Neural progenitor cell (in vitro differentiated cells): ENCODE measurements around the gene FAM20A. TPM values are rescaled to one million over a fixed set of nuclear protein-coding genes. Genes with fewer than 3 reads are reported as not detected.
A peak's percentile ranks its signal among the peaks of the same experiment; 100 is the strongest.

Experiments
- DNase-seq: peaks from one replicate; pipeline ENCODE4 v3.0.0-alpha.2; 2016; ENCODE audit warnings: low spot score
- H2AFZ ChIP-seq: fragments of 200-600 bp; sonication (generic); replicated peaks from 2 replicates; pipeline ENCODE4 v1.6.1; 2016; ENCODE audit warnings: antibody characterized with exemption
- H3F3A ChIP-seq: fragments of 200-600 bp; sonication (generic); 2 replicates; pipeline ENCODE4 v1.6.1; 2016; ENCODE audit warnings: antibody characterized with exemption, low read depth
- H3K27ac ChIP-seq: fragments of 200-600 bp; sonication (generic); 2 replicates; pipeline ENCODE4 v1.5.1; 2016; ENCODE audit warnings: mild to moderate bottlenecking
- H3K27me3 ChIP-seq: fragments of 200-600 bp; sonication (generic); 2 replicates; pipeline ENCODE4 v1.6.1; 2016; ENCODE audit warnings: mild to moderate bottlenecking, moderate library complexity
- H3K36me3 ChIP-seq: fragments of 200-600 bp; sonication (generic); 2 replicates; pipeline ENCODE4 v1.5.1; 2016
- H3K4me1 ChIP-seq: fragments of 200-600 bp; sonication (generic); 2 replicates; pipeline ENCODE4 v1.6.1; 2016; ENCODE audit warnings: mixed run types
- H3K4me2 ChIP-seq: fragments of 200-600 bp; sonication (generic); 2 replicates; pipeline ENCODE4 v1.6.1; 2016
- H3K4me3 ChIP-seq: fragments of 200-600 bp; sonication (generic); 2 replicates; pipeline ENCODE4 v1.5.1; 2016
- H3K79me2 ChIP-seq: fragments of 200-600 bp; sonication (generic); 2 replicates; pipeline ENCODE4 v1.6.1; 2016; ENCODE audit warnings: low read depth
- H3K9ac ChIP-seq: fragments of 200-600 bp; sonication (generic); 2 replicates; pipeline ENCODE4 v1.6.1; 2016
- H3K9me3 ChIP-seq: fragments of 200-600 bp; sonication (generic); 2 replicates; pipeline ENCODE4 v1.5.1; 2016; ENCODE audit warnings: low read depth
- H4K20me1 ChIP-seq: fragments of 200-600 bp; sonication (generic); 2 replicates; pipeline ENCODE4 v1.6.1; 2016; ENCODE audit warnings: low read depth
- H3K27ac Mint-ChIP-seq: 3 replicates; pipeline ENCODE4 v1.8.0; 2021; ENCODE audit warnings: mixed read lengths
- H3K27me3 Mint-ChIP-seq: 2 replicates; pipeline ENCODE4 v1.8.0; 2022; ENCODE audit warnings: low read depth, mild to moderate bottlenecking, inconsistent platforms, moderate library complexity, mixed read lengths; ENCODE audit not compliant: insufficient read depth
- H3K36me3 Mint-ChIP-seq: 3 replicates; pipeline ENCODE4 v1.8.0; 2021; ENCODE audit warnings: mixed read lengths
- H3K4me1 Mint-ChIP-seq: 3 replicates; pipeline ENCODE4 v1.8.0; 2021; ENCODE audit warnings: mixed read lengths
- H3K4me3 Mint-ChIP-seq: 3 replicates; pipeline ENCODE4 v1.8.0; 2021; ENCODE audit warnings: mild to moderate bottlenecking, moderate library complexity, mixed read lengths
- H3K9me3 Mint-ChIP-seq: 3 replicates; pipeline ENCODE4 v1.8.0; 2020; ENCODE audit warnings: mixed read lengths
- EZH2 ChIP-seq: fragments of 200-600 bp; sonication (generic); IDR thresholded peaks from 2 replicates; pipeline ENCODE4 v1.6.1; 2017; ENCODE audit warnings: antibody characterized with exemption, mild to moderate bottlenecking, moderate library complexity
- EZH2phosphoT487 ChIP-seq: fragments of 200-600 bp; sonication (generic); IDR thresholded peaks from 2 replicates; pipeline ENCODE4 v1.6.1; 2017; ENCODE audit warnings: antibody characterized with exemption
- total RNA-seq: library from RNA; depleted of rRNA; stranded (reverse); fragments of >200 nt; gene quantifications from 2 replicates; pipeline ENCODE4 v1.2.3, GENCODE V29; 2015; ENCODE audit warnings: low replicate concordance
- TF ChIP-seq, protein P1 (sequence below): fragments of 200-600 bp; sonication (generic); IDR thresholded peaks from 2 replicates; pipeline ENCODE4 v1.5.1; 2017; ENCODE audit warnings: antibody characterized with exemption, mild to moderate bottlenecking

Gene FAM20A
- 0.22 and 0.41 TPM in 2 replicates for total RNA-seq

DNA sequence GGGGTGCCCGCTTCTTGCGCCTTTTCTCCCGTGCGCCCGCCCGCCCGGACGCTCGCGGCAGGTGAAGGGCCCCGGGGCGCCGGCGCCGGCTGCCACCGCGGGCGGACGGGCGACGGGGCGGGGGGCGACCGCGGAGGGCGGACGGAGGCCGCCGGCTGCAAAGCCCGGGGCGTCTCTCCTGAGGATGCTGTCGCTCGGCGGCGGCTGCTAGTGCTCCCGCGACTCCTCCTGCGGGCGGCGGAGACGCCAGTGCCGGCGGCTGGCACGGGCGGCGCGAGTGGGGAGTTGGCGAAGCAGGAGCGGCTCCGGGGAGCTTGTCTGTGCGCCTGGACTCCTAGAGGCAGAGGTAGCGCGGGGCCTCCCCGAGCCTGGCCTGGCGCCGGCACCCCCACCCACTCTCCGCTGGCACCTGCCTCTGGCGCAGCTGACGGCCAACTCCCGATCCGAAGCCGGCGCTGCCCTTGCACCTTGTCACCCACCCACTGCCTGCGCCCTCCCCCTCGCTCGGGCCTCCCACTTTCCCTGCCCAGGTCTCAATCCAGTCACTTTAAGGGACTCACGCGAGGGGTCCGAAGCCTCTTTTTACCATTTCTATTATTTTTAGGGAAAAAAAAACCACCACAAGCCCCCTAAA, at the start of gene FAM20A:
Gene FAM20A (minus strand): TSS at position 437 of the 634 bp plus-strand sequence. CDS start 701 bp downstream, outside the sequence.
- H3K27ac Mint-ChIP-seq, result no peak within 1 kb of the TSS
- H3K9me3 Mint-ChIP-seq, result peaks cover under 1% of the 10 kb centered on the region
- Histone ChIP-seq H3K4me3 (peak within 1 kb of the TSS; percentile 62), H3F3A (no peaks in the 10 kb centered on the region), H3K9me3 (no peaks in the 10 kb centered on the region), H3K79me2 (no peaks in the 10 kb centered on the region), H2AFZ (peak within 1 kb of the TSS; percentile 98), H3K27me3 (peaks cover 58% of the 10 kb centered on the region), H3K4me1 (peaks cover 2% of the 10 kb centered on the region), H3K27ac (no peak within 1 kb of the TSS), H4K20me1 (no peaks in the 10 kb centered on the region), H3K4me2 (peak within 1 kb of the TSS; percentile 89), H3K9ac (peak within 1 kb of the TSS; percentile 3), H3K36me3 (no peaks in the 10 kb centered on the region)
- H3K4me1 Mint-ChIP-seq, result peaks cover 5% of the 10 kb centered on the region
- TF ChIP-seq, protein P1, sequence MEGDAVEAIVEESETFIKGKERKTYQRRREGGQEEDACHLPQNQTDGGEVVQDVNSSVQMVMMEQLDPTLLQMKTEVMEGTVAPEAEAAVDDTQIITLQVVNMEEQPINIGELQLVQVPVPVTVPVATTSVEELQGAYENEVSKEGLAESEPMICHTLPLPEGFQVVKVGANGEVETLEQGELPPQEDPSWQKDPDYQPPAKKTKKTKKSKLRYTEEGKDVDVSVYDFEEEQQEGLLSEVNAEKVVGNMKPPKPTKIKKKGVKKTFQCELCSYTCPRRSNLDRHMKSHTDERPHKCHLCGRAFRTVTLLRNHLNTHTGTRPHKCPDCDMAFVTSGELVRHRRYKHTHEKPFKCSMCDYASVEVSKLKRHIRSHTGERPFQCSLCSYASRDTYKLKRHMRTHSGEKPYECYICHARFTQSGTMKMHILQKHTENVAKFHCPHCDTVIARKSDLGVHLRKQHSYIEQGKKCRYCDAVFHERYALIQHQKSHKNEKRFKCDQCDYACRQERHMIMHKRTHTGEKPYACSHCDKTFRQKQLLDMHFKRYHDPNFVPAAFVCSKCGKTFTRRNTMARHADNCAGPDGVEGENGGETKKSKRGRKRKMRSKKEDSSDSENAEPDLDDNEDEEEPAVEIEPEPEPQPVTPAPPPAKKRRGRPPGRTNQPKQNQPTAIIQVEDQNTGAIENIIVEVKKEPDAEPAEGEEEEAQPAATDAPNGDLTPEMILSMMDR, result no peak
- no peak for TF ChIP-seq EZH2
- peak; percentile 59 for DNase-seq
- peak within 1 kb of the TSS; percentile 78 for H3K4me3 Mint-ChIP-seq
- peaks cover 46% of the 10 kb centered on the region for H3K27me3 Mint-ChIP-seq
- H3K36me3 Mint-ChIP-seq, result no peaks in the 10 kb centered on the region

DNA sequence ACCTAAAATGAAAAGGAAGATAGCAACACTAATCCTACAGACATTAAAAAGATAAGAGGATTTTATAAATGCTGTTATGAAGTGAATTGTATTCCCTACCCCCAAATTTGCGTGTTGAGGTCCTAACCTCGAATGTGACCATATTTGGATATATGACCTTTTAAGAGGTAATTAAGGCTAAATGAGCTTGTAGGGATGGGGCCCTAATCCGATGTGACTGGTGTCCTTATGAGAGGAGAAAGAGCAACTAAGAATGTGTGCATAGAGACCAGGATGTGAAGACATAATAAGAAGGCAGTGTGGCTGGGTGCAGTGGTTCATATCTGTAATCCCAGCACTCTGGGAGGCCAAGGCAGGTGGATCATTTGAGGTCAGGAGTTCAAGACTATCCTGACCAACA, 48.2 kb upstream of the FAM20A start:
- H3K36me3 Mint-ChIP-seq, result no peaks in the 10 kb centered on the region
- H3K36me3 ChIP-seq, result no peaks in the 10 kb centered on the region
- no peak for DNase-seq
- TF ChIP-seq EZH2 (no peak), EZH2phosphoT487 (no peak)
- TF ChIP-seq, protein P1, result no peak
- no peaks in the 10 kb centered on the region for H3F3A ChIP-seq
- H3K9ac ChIP-seq, result no peak overlapping the region
- H4K20me1 ChIP-seq, result no peaks in the 10 kb centered on the region
- no peak overlapping the region for H3K4me2 ChIP-seq
- no peak overlapping the region for H3K27ac ChIP-seq
- no peak overlapping the region for H3K27ac Mint-ChIP-seq
- peaks cover 4% of the 10 kb centered on the region for H3K9me3 Mint-ChIP-seq
- H3K27me3 ChIP-seq, result no peaks in the 10 kb centered on the region
- no peak overlapping the region for H3K4me3 ChIP-seq
- no peak overlapping the region for H3K4me3 Mint-ChIP-seq
- H3K4me1 ChIP-seq, result no peaks in the 10 kb centered on the region
- H3K9me3 ChIP-seq, result no peaks in the 10 kb centered on the region
- H3K27me3 Mint-ChIP-seq, result no peaks in the 10 kb centered on the region
- H2AFZ ChIP-seq, result no peak overlapping the region
- no peaks in the 10 kb centered on the region for H3K4me1 Mint-ChIP-seq
- no peaks in the 10 kb centered on the region for H3K79me2 ChIP-seq

DNA sequence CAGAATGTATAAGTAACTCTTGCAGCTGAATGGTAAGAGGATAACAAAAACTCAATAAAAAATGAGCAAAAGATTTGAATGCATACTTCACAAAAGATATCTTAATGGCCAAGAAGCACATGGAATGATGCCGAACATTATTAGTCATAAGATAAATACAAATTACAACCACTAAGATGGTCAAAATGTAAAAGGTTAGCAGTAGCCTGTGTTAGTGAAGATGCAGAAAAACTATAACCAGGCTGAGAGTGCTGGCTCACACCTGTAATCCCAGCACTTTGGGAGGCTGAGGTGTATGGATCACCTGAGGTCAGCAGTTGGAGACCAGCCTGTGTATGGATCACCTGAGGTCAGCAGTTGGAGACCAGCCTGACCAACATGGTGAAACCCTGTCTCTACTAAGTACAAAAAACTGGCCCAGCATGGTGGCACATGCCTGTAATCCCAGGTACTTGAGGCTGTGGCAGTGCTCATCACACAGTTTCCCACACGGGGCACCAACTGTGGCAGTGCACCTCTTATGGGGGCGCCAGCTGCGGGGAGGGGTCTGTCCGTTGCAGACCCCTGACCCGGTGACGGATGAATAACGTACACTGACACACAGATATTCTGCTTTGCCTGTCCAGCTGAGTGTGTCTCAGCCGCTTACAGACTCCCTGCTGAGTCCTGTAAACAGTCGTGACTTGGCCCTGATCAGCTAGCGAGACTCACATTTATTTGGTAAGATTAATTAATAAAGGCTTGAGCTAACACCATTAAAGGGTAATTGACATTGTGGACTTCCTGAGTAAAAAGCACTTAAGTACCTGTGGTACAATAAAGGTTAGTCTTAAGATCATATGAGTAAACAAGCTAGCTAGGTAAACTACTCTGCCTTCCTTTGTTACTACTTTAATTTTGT, 45.7 kb upstream of the FAM20A start:
- Mint-ChIP-seq H3K4me1 (peaks cover 3% of the 10 kb centered on the region), H3K36me3 (no peaks in the 10 kb centered on the region), H3K27ac (no peak overlapping the region), H3K27me3 (no peaks in the 10 kb centered on the region), H3K9me3 (peaks cover 4% of the 10 kb centered on the region), H3K4me3 (no peak overlapping the region)
- Histone ChIP-seq H3K9me3 (no peaks in the 10 kb centered on the region), H3K36me3 (no peaks in the 10 kb centered on the region), H3K4me1 (peaks cover 3% of the 10 kb centered on the region), H2AFZ (no peak overlapping the region), H4K20me1 (no peaks in the 10 kb centered on the region), H3K27me3 (no peaks in the 10 kb centered on the region), H3K79me2 (no peaks in the 10 kb centered on the region), H3K4me2 (no peak overlapping the region), H3K9ac (no peak overlapping the region), H3K4me3 (no peak overlapping the region), H3K27ac (no peak overlapping the region), H3F3A (peaks cover 1% of the 10 kb centered on the region)
- no peak for DNase-seq
- TF ChIP-seq, protein P1, result no peak
- TF ChIP-seq EZH2 (no peak), EZH2phosphoT487 (no peak)
